HG03175 (cell line): ENCODE measurements around the gene EPB42.
"Not testable (repeated sequence)": the region's sequence is repeated elsewhere in the genome, so short reads cannot be mapped to it uniquely, and the experiment has no call there.

ENCODE experiments used
- ATAC-seq: cut with Tn5 transposase; IDR thresholded peaks from one replicate; pipeline ENCODE4 v1.9.1; 2021; ENCODE audit warnings: mild to moderate bottlenecking, moderate library complexity; ENCODE audit not compliant: unreplicated experiment

The EPB42 gene

GRCh38 chr15:43189296-43189695, 31.5 kb downstream of the EPB42 start:
- ATAC-seq, result no peak

- ATAC-seq, result no peak
These were observed 33.2 kb downstream of the EPB42 start for GRCh38 chr15:43187544-43188155.

- peak; percentile 21 for ATAC-seq
These were observed 34.8 kb downstream of the EPB42 start for GRCh38 chr15:43186003-43186353.

- peak; percentile 94 for ATAC-seq
These were observed 35.4 kb downstream of the EPB42 start, which contains the start of gene CCNDBP1 for GRCh38 chr15:43185157-43186002. CCNDBP1 (plus strand) TSS chr15:43185403; CDS start chr15:43185499, 96 bp downstream.

- ATAC-seq, result no peak
These were observed 36.3 kb downstream of the EPB42 start for GRCh38 chr15:43184407-43185124.

GRCh38 chr15:43183270-43183669, 37.5 kb downstream of the EPB42 start:
- no peak for ATAC-seq

GRCh38 chr15:43177147-43177546, 43.7 kb downstream of the EPB42 start:
- ATAC-seq, result not testable (repeated sequence)

GRCh38 chr15:43175656-43176309, 45.0 kb downstream of the EPB42 start:
- ATAC-seq, result not testable (repeated sequence)

GRCh38 chr15:43169888-43170287, 50.9 kb downstream of the EPB42 start:
- ATAC-seq, result no peak

GRCh38 chr15:43168192-43169107, 52.4 kb downstream of the EPB42 start:
- no peak for ATAC-seq

- not testable (repeated sequence) for ATAC-seq
These were observed 53.6 kb downstream of the EPB42 start for GRCh38 chr15:43167261-43167660.

GRCh38 chr15:43165801-43166325, 55.0 kb downstream of the EPB42 start:
- ATAC-seq, result no peak

- ATAC-seq, result no peak
These were observed 67.5 kb downstream of the EPB42 start for GRCh38 chr15:43153269-43153668.

- no peak for ATAC-seq
These were observed 69.1 kb downstream of the EPB42 start for GRCh38 chr15:43151688-43152087.

GRCh38 chr15:43150191-43150929, 70.5 kb downstream of the EPB42 start:
- ATAC-seq, result no peak
